LNCAP (cell line): Measurements from ENCODE around the gene CDH13.

ENCODE experiments used
- TF ChIP-seq, protein P1 (sequence below): fragments of 450-650 bp; IDR thresholded peaks from 2 replicates; pipeline ENCODE4 v1.5.1; 2017; ENCODE audit warnings: mild to moderate bottlenecking

CDH13 gene

DNA sequence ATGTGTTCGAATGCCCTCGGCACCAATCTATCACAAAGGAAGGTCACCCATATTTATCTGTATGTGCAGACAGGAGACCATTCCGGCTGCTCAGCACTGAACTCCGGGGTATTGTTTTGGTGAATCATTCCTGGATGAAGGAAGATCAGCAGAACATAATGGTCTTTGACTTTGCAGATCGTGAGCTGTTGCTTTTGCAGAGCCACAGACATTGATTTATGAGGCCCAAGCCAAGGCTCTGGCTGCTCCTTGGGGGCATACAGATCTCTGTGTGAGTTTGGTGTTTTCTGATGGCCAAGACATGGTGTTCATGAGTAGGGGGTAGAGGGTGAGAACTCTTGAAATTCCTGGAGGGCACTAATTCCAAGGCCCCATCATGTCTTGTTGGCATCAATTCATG is 722.2 kb downstream of the CDH13 start:
- TF ChIP-seq, protein P1, sequence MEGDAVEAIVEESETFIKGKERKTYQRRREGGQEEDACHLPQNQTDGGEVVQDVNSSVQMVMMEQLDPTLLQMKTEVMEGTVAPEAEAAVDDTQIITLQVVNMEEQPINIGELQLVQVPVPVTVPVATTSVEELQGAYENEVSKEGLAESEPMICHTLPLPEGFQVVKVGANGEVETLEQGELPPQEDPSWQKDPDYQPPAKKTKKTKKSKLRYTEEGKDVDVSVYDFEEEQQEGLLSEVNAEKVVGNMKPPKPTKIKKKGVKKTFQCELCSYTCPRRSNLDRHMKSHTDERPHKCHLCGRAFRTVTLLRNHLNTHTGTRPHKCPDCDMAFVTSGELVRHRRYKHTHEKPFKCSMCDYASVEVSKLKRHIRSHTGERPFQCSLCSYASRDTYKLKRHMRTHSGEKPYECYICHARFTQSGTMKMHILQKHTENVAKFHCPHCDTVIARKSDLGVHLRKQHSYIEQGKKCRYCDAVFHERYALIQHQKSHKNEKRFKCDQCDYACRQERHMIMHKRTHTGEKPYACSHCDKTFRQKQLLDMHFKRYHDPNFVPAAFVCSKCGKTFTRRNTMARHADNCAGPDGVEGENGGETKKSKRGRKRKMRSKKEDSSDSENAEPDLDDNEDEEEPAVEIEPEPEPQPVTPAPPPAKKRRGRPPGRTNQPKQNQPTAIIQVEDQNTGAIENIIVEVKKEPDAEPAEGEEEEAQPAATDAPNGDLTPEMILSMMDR: no peak

DNA sequence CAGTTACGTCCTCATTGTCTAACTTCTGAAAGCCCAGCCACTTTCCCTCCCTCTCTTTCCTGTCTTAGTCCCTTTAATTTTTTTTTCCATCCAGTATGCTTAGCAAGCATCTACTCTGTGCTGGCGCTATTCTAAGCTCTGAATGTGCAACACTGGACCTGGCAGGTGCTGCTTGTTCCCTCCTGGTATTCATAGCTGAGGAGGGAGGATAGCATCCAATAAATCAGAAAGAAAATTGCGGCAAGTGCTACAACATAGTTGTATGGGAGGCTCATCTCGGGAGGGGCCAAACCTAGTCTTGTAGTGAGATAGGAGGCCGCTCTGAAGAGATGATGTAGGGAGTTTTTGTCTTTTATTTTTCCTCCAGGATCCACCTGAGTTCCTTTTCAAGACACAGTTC is 723.7 kb downstream of the CDH13 start:
- TF ChIP-seq, protein P1: no peak

DNA sequence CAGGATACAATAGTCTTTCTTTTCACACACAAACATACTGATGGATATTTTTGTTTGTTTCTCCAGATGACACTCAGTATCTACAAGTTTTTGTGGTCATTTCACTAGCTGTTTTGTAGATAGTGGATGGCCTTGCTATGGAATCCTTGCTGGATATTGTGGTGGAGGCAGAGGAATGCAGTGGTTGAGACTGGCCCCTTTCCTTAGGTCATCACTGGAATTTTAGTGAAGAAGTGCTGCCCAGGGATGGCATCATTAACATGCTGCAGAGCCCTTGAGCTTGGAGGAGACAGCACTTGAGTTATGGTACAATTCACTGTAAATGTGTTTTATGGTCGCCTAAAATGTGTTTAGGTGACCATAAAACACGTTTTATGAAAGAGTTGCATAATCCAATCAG is 725.1 kb downstream of the CDH13 start:
- TF ChIP-seq, protein P1: no peak

DNA sequence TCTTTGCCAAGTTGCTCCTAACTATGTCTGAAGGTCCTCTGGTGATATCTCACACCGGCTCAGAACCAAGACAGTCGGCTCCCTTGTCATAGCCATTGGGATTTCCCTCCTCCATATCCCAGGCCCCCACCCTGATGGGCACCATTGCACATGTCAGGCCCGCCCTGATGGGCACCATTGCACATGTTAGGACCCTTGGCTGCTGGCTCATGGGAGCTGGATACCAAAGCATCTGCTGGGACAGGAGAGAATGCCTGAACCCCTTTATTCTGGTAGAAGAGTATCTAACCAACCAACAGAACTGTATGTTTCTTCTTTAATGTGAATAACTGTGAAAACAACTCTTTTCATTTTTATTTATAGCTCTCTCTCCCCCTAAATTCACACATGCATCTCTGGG is 726.5 kb downstream of the CDH13 start:
- TF ChIP-seq, protein P1: no peak

DNA sequence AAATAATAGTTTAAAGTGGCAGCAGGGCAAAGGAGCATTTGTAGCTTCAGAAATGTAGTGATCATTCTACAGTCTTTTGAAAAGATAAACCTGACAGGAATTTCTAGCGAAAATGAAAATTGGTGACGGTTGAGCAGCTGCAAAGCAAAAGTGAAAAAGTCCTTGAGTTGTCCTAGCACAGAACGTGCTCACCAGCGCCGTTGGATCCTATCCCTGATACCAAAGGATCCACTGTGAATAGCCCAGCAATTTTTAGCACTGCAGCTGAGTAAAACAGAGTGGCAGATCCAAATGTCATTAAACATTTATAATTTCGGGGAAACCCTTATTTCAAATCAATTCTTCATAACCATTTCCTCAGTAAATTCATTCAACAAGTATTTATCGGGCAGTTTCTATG is 727.2 kb downstream of the CDH13 start:
- TF ChIP-seq, protein P1: no peak

DNA sequence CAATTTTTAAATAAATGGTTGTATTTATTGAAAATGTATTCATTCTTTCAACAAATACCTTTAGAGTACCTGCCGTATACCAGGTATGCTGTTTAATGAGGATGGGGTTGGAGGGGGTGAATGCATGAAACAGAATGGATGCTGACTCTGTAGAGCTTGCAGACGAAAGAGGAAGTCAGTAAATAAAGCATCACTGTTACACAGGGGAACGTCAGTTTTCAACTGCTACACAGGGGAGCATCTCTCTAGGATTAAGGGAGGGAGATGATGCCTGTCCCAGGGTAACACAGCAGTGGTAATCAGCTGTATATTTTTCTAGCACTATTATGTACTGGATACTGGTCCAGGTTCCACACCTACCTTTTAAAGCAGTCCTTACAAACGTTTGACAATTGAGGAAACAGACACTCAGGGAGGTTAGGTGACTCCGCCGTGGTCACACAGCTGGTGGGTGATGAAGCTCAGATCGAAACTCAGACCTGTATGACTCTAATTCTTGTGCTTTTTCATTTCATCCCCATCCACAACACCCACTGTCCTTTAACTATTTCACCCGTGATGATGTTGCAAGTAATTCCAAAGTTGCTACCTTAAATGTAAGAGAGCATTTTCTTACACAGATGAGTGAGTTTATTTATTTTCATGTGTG is 728.9 kb downstream of the CDH13 start:
- TF ChIP-seq, protein P1: no peak

DNA sequence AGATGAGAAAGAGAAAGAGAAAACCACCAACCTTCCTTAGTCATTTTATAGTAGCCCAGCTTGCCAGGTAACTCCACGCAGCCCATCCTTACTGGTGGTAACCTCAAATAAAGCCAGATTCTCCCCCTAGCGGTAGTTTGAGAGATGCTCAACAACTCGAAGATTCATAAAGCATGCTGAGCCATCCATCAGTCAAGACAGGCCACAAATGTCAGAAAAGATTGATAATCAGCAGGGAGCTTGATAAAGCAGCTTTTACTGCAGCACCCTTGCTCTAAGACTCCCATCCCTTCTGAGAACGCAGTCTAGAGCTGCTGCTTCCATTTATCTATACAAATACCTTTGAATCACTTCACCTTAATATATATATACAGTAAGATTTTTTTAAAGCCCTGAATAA is 729.5 kb downstream of the CDH13 start:
- TF ChIP-seq, protein P1: peak; percentile 65

DNA sequence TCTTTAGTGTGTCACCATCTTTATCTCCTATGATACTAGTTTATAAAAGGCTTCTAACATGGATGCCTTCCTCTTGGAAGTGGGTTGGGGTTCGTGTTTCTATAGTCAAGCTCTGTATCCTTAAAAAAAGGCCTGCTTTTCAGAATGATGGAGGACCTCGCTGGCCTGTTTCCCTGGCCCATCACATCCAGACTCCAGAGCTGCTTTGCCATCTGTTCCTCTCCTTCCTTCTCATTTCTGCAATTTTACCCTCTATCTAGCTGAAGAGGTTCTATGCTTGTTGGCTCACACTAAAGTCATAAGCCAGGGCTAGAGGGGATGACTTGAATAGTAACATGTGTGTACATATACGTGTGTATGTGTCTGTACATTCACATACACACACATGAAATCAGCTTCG is 730.2 kb downstream of the CDH13 start:
- TF ChIP-seq, protein P1: no peak
